ENCODE data around the gene CASZ1. TPM values are rescaled to one million over a fixed set of nuclear protein-coding genes. Genes with fewer than 3 reads are reported as not detected.

Gene CASZ1
- total and polyA plus RNA-seq, 2 donors (not counting 3 experiments of a cell fraction or from before 2014, with no cell fraction given), result 1.5 to 5.2 TPM

DNA sequence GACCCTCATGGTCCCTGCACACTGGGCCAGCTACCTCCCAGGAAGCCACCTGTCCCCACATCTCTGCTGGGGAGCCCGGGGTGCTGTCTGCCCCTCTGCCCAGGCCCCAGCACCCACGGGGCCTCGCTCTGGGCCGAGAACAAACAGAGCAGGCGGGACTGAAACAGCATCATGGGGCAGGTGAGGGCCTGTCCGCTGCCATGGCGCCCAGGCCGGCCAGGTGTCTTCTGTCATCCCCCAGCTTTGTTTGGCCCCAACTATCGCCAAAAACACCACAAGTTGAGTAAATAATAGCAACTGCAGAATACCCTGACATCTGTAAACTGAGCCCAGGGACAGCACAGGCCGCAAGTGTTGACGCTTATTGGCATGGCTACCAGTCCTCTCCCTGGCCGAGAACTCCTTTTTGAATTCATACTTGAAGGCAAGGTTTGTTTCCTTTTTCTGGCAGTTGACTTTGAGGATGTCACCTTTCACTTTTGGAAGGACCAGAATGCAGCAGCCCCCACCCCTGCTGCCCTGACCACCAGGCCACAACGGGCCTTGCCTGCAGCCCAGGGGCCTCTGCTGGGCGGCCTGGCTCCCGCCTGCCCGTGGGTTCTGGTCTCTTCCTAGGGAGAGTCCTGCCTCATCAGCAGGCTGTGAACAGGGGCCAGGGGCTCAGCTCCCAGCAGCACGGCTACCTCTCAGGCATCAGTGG is 152.7 kb downstream of the CASZ1 start:
- DNase-seq (ENCODE audit: low read depth, low spot score) (no peak), FAIRE-seq (no peak)
- Histone ChIP-seq H3K9me1 (replicated peaks; ENCODE audit: control insufficient read depth, extremely low read depth, insufficient read depth, low read length) (no peaks in the 10 kb centered on the region), H2AFZ (ENCODE audit: low read depth, low read length) (no peak overlapping the region), H3K79me2 (ENCODE audit: control insufficient read depth, insufficient read depth, low read length) (no peaks in the 10 kb centered on the region), H3K36me3 (ENCODE audit: control insufficient read depth in 2 of 2, extremely low read depth in 1 of 2, insufficient read depth in 2 of 2, low read length in 2 of 2) (no peaks in the 10 kb centered on the region), H4K20me1 (replicated peaks; ENCODE audit: control insufficient read depth, extremely low read depth, insufficient read depth, low read length) (no peaks in the 10 kb centered on the region), H3K27ac (ENCODE audit: insufficient read depth, low read depth, low read length) (no peak overlapping the region), H3K27me3 (ENCODE audit: control insufficient read depth in 2 of 2, insufficient read depth in 2 of 2, low read length in 2 of 2) (no peaks in the 10 kb centered on the region), H3K9ac (replicated peaks; ENCODE audit: extremely low read depth, insufficient read depth, low read length) (no peak overlapping the region), H3K9me3 (replicated peaks; ENCODE audit: control insufficient read depth, insufficient read depth, low read length) (no peaks in the 10 kb centered on the region), H3K4me2 (ENCODE audit: insufficient read depth, low read length) (no peak overlapping the region), H3K4me1 (ENCODE audit: control insufficient read depth, extremely low read depth, insufficient read depth, low read length) (no peaks in the 10 kb centered on the region), H3K4me3 (replicated peaks in 1 of 3; ENCODE audit: insufficient read depth in 1 of 3, low read depth in 1 of 3, low read length in 3 of 3) (no peak overlapping the region)
- intact Hi-C loops (cut with micrococcal nuclease), result no loop called here
- BruUV-seq (replicated peaks), result no TSS peak
- TF ChIP-seq POLR2A (IDR thresholded peaks at IDR 0.05; ENCODE audit: low read depth, low read length) (no peak), MYC (IDR thresholded peaks at IDR 0.05; ENCODE audit: low read depth, low read length) (no peak), JUN (IDR thresholded peaks at IDR 0.05; ENCODE audit: borderline replicate concordance, insufficient read depth, insufficient read length, low read depth) (no peak), EZH2 (IDR thresholded peaks at IDR 0.05; ENCODE audit: borderline replicate concordance, low read depth, low read length, severe bottlenecking) (no peak), POLR2AphosphoS5 (IDR thresholded peaks at IDR 0.05; ENCODE audit: insufficient read depth, low read depth, low read length) (no peak), CTCF (IDR thresholded peaks at IDR 0.05; ENCODE audit: extremely low read depth in 1 of 2, insufficient read depth in 1 of 2, low read depth in 1 of 2, low read length in 2 of 2) (no peak), GATA2 (IDR thresholded peaks at IDR 0.05; ENCODE audit: insufficient read depth, insufficient read length, low read depth, low read length) (no peak), FOS (IDR thresholded peaks at IDR 0.05; ENCODE audit: borderline replicate concordance, insufficient read depth, low read length) (no peak)
- TF ChIP-seq, protein P1, sequence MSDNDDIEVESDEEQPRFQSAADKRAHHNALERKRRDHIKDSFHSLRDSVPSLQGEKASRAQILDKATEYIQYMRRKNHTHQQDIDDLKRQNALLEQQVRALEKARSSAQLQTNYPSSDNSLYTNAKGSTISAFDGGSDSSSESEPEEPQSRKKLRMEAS (IDR thresholded peaks at IDR 0.05; ENCODE audit: insufficient read depth, insufficient read length), result no peak
- CTCF ChIA-PET, result no interaction called here
- dilution Hi-C loops (cut with MboI; ENCODE audit: extremely low pct_ligation_motif_present, low sequenced_read_pairs), result no loop called here
- POLR2A ChIA-PET, result no interaction called here
